ENCODE results near the gene CTSV.
"Not testable (repeated sequence)": the region's sequence is repeated elsewhere in the genome, so short reads cannot be mapped to it uniquely, and the experiment has no call there.

Gene CTSV

DNA sequence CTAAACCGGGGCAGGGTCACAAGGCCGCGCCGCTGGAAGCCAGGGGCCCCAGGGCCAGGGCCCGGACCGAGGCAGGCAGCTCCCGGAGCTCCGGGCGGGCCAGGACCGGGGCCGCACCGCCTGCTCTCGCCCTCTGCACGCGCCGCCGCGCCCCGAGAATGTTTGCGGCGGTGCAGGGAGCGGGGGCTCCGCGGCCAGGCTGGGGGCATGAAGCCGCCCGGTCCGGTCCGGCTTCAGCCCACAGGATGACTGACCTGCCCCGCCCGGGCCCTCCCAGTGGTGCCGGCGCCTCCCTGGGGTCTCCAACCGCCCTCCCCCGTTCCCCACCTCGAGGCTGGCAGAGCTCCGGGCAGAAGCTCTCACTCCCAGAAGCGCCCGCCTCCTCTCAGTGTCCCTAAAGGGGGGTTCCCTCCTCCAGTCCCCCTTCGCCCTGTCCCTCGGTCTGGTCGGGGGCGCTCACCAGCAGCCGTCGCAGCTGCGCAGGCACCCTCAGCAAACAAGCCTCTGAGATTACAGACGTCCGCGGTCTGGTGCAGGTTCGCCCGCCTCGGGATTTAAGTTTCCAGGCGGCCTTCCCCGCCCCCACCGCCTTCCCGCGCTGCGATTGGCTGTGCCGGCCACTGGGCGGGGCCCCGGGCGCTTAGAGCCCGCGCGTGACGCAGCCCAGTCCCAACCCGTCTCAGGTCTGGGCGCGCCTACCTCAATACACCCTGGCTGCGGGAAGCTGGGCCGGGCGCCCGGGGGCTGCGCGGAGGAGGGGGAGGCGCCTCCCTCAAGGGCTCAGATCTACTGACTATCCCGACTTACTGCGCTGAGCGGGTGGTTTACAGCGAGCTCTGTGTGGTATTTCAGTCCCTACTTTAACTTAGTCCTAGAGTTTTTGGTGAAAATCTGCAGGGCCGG is at the start of gene CTSV:
Gene CTSV, minus strand, starts transcription at position 532 of the 903 bp plus-strand sequence. CDS start 1,099 bp downstream, outside the sequence.
- no peaks in the 10 kb centered on the region for H3K9me3 ChIP-seq (ENCODE audit: control insufficient read depth, insufficient read depth, low read length)
- H3K36me3 ChIP-seq (ENCODE audit: insufficient read depth, low read length) = no peaks in the 10 kb centered on the region; the same call in 1 of the 2 replicates
- no peaks in the 10 kb centered on the region for H3K4me1 ChIP-seq (ENCODE audit: insufficient read depth, low read length)
- peak within 1 kb of the TSS; percentile 79 for H3K9ac ChIP-seq (ENCODE audit: low read depth, low read length)

DNA sequence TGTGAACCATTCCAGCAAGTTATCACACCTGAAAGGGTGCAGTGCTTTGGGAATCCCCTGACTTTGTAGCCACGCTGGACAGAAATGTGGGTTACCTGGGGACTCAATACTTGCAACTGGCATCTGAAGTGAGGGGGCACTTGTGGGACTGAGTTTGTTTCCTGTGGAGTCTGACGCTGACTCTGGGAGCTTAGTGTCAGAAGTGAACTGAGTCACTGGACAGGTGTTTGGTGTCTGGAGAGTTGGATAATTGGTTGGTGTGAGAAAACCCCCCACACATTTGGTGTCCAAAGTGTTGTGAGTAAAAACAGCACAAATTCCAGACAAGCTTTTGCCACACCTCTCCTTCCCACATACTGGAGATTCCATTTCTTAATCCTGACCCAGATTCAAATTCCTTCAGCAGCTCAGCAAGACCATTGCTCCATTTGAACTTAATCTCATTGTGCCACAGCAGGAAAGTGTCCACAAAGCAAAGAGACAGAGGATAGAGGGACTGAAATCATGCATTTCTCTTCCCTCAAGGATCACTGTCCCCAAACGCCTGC is 48.8 kb upstream of the CTSV start:
- H3K9ac ChIP-seq (ENCODE audit: low read depth, low read length); H3K9me3 ChIP-seq (ENCODE audit: control insufficient read depth, insufficient read depth, low read length); H3K4me1 ChIP-seq (ENCODE audit: insufficient read depth, low read length); H3K36me3 ChIP-seq (ENCODE audit: insufficient read depth, low read length): not testable (repeated sequence)

- H3K4me1 ChIP-seq (ENCODE audit: insufficient read depth, low read length); H3K9ac ChIP-seq (ENCODE audit: low read depth, low read length); H3K9me3 ChIP-seq (ENCODE audit: control insufficient read depth, insufficient read depth, low read length); H3K36me3 ChIP-seq (ENCODE audit: insufficient read depth, low read length): not testable (repeated sequence)
Observed at GRCh38 chr9:97084562-97084991, 45.6 kb upstream of the CTSV start.

DNA sequence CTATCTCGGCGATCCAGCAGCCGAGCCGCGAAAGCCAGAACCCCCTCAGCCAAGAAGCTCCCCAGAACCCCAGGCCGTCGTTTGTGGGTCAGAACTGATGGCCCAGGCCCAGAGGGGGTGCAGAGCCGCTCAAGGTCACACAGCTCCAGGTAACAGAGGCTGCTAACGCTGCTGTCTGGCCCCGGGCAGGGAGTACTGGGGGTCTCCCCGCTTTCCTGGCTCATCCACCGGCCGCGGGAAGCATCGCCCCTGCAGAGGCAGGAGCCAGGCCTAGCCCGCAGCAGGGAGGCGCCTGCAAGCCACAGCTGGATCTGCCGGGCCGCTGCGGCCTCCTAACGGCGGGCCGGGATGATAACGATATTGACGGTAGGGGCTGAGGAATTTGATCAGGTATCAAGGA is 39.4 kb upstream of the CTSV start:
- no peak overlapping the region for H3K9ac ChIP-seq (ENCODE audit: low read depth, low read length)
- H3K36me3 ChIP-seq (ENCODE audit: insufficient read depth, low read length) = no peaks in the 10 kb centered on the region
- no peaks in the 10 kb centered on the region for H3K9me3 ChIP-seq (ENCODE audit: control insufficient read depth, insufficient read depth, low read length)
- peaks cover 8% of the 10 kb centered on the region; the same call in 1 of the 2 replicates for H3K4me1 ChIP-seq (ENCODE audit: insufficient read depth, low read length)

GRCh38 chr9:97077452-97078295 is 38.7 kb upstream of the CTSV start:
- Histone ChIP-seq H3K9ac (ENCODE audit: low read depth, low read length) (no peak overlapping the region), H3K4me1 (ENCODE audit: insufficient read depth, low read length) (peaks cover 8% of the 10 kb centered on the region; the same call in 1 of the 2 replicates), H3K9me3 (ENCODE audit: control insufficient read depth, insufficient read depth, low read length) (no peaks in the 10 kb centered on the region), H3K36me3 (ENCODE audit: insufficient read depth, low read length) (no peaks in the 10 kb centered on the region)

- not testable (repeated sequence) for H3K9ac ChIP-seq (ENCODE audit: low read depth, low read length); H3K36me3 ChIP-seq (ENCODE audit: insufficient read depth, low read length); H3K4me1 ChIP-seq (ENCODE audit: insufficient read depth, low read length); H3K9me3 ChIP-seq (ENCODE audit: control insufficient read depth, insufficient read depth, low read length)
Observed at GRCh38 chr9:97076731-97077451, 37.9 kb upstream of the CTSV start.

- no peaks in the 10 kb centered on the region for H3K36me3 ChIP-seq (ENCODE audit: insufficient read depth, low read length)
- peaks cover 8% of the 10 kb centered on the region; the same call in 1 of the 2 replicates for H3K4me1 ChIP-seq (ENCODE audit: insufficient read depth, low read length)
Observed at GRCh38 chr9:97076238-97076637, 37.3 kb upstream of the CTSV start.

DNA sequence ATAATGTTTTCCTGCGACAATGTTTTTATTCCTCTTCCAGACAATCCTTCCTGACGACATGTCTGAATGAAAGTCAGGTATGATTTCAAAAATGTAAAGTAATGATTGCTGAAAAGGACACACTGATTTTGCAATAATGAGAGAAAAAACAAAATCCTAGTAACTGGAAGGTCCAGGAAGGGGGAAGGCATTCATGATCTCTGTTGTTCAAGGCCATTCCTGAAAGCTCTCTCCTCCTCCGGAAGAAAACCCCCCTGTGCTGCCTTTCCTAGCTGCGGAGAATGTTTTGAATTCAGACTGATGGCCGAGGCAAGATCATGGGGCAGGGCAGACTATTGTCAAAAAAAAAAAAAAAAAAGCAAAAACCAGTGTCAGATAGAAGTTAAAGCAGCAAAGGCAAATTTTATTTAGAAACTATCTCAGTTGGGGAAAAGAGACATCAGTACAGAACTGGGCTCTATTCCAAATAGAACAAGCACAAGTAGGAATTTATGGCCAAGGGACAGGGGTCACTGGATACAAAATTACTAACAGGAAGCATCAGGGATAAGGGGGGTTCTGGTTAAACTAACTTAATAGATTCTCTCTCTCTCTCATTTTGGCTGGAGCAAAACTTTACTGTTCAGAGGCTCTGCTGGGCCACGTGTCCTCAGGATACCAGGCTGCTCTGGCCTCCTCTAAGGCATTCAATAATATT is 36.5 kb upstream of the CTSV start:
- Histone ChIP-seq H3K9me3 (ENCODE audit: control insufficient read depth, insufficient read depth, low read length) (no peaks in the 10 kb centered on the region), H3K36me3 (ENCODE audit: insufficient read depth, low read length) (no peaks in the 10 kb centered on the region), H3K4me1 (ENCODE audit: insufficient read depth, low read length) (peaks cover 8% of the 10 kb centered on the region; the same call in 1 of the 2 replicates), H3K9ac (ENCODE audit: low read depth, low read length) (no peak overlapping the region)

More at GRCh38 chr9:97076238-97076637, 37.3 kb upstream of the CTSV start:
- Histone ChIP-seq H3K9ac (ENCODE audit: low read depth, low read length) (no peak overlapping the region), H3K9me3 (ENCODE audit: control insufficient read depth, insufficient read depth, low read length) (no peaks in the 10 kb centered on the region)

DNA sequence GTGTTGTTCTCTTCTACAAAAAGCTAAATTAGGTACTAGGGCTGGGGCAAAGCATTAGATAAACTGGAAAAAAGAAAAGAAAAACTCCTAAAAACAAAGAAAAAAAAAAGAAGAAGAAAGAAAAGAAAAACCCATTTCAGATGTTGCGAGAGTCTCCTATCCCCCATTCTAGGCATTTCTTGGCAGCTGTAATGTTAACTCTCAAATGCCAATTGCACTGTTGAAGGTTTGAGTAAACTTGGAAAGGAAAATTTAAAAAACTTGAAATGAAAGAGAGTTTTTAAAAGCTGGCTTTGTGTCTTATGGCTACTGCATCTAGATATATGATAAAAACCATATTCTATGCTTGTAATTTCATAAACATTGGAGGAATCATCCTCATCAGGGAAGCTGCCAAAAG is 34.6 kb upstream of the CTSV start:
- H3K4me1 ChIP-seq (ENCODE audit: insufficient read depth, low read length) = peaks cover 8% of the 10 kb centered on the region; the same call in 1 of the 2 replicates
- H3K9me3 ChIP-seq (ENCODE audit: control insufficient read depth, insufficient read depth, low read length) = no peaks in the 10 kb centered on the region
- H3K36me3 ChIP-seq (ENCODE audit: insufficient read depth, low read length) = no peaks in the 10 kb centered on the region
- no peak overlapping the region for H3K9ac ChIP-seq (ENCODE audit: low read depth, low read length)

- Histone ChIP-seq H3K4me1 (ENCODE audit: insufficient read depth, low read length) (peaks cover 8% of the 10 kb centered on the region; the same call in 1 of the 2 replicates), H3K9ac (ENCODE audit: low read depth, low read length) (no peak overlapping the region), H3K36me3 (ENCODE audit: insufficient read depth, low read length) (no peaks in the 10 kb centered on the region), H3K9me3 (ENCODE audit: control insufficient read depth, insufficient read depth, low read length) (no peaks in the 10 kb centered on the region)
Observed at GRCh38 chr9:97072285-97072776, 33.4 kb upstream of the CTSV start.

- not testable (repeated sequence) for H3K4me1 ChIP-seq (ENCODE audit: insufficient read depth, low read length); H3K36me3 ChIP-seq (ENCODE audit: insufficient read depth, low read length); H3K9me3 ChIP-seq (ENCODE audit: control insufficient read depth, insufficient read depth, low read length); H3K9ac ChIP-seq (ENCODE audit: low read depth, low read length)
Observed at GRCh38 chr9:97070325-97070724, 31.4 kb upstream of the CTSV start.

DNA sequence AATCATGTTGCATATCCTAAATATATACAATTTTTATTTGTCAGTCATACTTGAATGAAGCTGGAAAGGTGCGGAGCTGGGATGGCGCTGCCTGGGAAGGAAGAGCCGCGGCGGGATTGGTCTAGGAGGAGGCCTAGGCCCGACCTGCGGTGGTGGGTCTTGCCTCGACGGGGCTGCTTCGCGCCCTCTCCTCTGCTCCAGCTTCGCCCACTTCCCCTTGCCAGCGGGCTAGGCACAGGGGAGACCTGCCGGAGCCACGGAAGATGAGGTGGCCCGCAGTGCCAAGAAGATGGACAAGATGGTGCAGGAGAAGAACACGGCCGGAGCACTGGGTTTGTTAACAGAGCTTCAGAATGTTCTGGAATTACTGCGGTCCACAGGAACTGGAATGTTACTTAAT is 28.5 kb upstream of the CTSV start:
- H3K9ac ChIP-seq (ENCODE audit: low read depth, low read length) = no peak overlapping the region
- no peaks in the 10 kb centered on the region for H3K4me1 ChIP-seq (ENCODE audit: insufficient read depth, low read length)
- H3K9me3 ChIP-seq (ENCODE audit: control insufficient read depth, insufficient read depth, low read length) = no peaks in the 10 kb centered on the region
- H3K36me3 ChIP-seq (ENCODE audit: insufficient read depth, low read length) = no peaks in the 10 kb centered on the region

- H3K36me3 ChIP-seq (ENCODE audit: insufficient read depth, low read length) = no peaks in the 10 kb centered on the region
- H3K4me1 ChIP-seq (ENCODE audit: insufficient read depth, low read length) = no peaks in the 10 kb centered on the region
- no peak overlapping the region for H3K9ac ChIP-seq (ENCODE audit: low read depth, low read length)
- H3K9me3 ChIP-seq (ENCODE audit: control insufficient read depth, insufficient read depth, low read length) = no peaks in the 10 kb centered on the region
Observed at GRCh38 chr9:97064176-97064575, 25.2 kb upstream of the CTSV start.
